Fibroblast of skin of back (primary cell): ENCODE results near the gene MAB21L4.
"Not testable (repeated sequence)": the region's sequence is repeated elsewhere in the genome, so short reads cannot be mapped to it uniquely, and the experiment has no call there.

Experiments
- DNase-seq: peaks from one replicate; pipeline ENCODE4 v3.0.0-alpha.2; 2013

MAB21L4 gene

DNA sequence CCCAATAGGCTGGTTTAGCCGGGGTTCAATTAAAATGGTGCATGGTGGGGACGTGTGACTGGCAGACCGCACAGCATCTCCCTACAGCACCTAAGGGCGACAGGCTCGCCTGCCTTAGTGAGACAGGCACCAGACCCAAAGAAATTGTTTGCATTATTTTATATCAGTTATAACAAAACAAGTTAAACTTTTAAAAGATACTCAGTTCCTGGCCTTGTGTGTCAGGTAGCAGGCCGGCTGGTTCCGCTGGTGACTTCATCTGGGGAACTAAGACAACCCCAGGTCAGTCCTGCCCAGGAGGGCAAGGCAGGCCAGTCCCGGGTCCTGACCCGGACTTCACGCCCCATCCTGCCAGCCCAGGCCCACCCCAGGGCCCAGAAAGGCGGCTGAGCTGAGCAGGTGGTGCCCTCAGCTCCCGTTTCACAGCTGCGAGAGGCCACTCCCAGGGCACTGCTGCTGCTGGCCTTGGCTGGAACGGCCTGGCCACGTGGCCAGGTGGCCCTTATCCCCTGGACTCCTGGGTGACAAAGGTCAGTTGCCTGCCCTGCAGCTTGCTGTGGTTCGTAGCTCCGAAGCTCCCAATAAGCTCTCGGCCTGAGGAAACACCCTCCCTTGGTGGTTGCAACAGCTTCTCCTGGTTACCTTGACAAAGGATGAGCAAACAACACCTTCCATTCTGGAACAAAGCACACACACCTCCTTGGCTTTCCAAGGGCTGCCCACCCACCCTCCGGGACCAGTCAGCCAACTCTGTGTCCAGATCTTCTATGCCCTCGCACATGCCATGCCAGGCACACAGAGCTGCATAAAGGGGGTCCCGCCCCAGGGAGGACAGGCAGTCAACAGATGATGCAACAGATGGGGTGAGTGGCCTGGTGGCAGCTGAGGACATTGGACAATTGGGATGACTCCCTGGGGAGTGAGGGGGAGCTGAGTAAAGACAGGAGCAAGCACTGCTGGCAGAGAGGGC, 38.6 kb downstream of the MAB21L4 start:
- no peak for DNase-seq

DNA sequence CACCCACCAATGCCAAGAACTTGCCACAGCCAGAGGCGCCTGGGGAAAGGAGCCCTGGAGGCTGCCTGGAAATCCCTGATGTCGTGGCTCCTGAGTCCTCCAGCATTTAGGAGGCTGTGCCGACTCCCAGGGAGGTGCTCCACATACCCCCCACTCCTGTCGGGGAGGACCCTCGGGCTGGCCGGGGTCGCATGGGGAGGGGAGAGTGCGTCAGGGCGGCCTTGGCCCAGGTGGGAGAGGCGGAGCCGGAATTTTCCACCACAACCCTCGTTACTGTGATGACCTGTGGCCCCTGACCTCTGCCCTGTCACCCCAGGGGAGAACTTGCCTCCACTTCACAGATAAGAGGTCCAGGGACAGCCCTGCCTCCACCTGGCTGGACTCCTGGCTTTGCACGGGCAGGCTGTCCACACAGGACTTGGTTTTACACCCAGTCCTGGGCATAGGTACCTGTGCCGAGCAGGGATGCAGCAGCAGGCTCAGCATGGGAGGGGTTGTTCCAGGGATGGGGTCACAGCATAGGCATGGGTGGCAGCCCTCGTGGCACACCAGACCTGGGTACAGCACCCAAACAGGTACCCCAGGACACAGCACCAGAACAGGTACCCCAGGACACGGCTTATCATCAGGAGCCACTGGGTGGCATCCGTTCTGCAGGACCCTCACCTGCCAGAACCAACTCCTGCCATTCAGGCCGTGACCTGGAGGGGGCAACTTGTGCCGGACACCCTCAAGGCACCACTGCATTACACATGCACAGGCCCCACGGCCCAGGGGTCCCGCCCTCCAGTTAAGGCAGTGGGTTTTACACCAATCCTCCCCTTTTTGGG, 39.6 kb downstream of the MAB21L4 start:
- no peak for DNase-seq

DNA sequence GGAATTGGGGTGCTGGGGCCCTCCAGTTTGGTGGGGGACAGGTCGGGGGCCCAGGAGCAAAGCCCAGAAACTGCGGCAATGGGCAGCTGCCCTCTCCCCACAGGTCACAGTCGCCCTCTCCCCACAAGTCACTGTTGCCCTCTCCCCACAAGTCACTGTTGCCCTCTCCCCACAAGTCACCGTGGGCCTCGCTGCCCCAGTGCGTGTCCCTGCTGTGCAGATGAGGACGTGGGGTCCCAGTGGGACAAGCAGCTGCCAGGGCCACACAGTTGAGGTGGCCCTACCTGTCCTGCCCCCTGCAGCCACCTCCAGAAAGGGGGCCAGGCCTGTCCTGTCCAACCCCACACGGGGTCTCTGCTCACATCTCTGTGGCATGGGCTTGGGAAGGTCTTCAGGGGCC, 40.3 kb downstream of the MAB21L4 start:
- no peak for DNase-seq

DNA sequence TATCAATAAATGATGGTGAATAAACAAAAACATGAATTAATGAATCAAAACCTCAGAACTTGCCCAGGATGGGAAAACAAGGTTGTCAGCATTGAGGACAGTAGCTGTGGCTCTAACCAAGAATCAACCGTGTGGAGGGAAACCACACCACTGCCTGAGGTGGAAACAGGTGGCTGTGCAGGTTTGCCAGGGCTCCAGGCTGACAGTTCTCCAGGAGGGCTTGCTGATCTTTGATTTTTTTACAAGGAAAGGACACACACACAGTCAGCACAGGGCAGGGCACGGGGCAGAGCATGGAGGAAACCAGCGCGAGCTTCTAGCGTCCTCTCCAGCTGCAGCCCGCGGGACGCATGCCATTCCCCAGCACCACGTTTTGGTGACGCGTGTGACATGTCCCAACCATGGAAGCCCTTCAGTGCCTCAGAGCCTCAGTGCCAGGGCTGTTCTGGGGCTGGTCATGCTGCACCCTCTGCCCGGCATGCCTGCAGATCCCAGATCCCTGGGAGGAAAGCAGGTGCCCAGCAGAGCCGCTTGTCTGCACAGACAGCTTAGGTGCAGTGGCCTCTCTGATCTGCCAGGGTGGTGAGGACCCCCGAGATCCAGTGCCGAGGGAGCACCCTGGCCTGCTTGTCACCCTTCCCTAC, 43.2 kb downstream of the MAB21L4 start:
- DNase-seq: no peak

DNA sequence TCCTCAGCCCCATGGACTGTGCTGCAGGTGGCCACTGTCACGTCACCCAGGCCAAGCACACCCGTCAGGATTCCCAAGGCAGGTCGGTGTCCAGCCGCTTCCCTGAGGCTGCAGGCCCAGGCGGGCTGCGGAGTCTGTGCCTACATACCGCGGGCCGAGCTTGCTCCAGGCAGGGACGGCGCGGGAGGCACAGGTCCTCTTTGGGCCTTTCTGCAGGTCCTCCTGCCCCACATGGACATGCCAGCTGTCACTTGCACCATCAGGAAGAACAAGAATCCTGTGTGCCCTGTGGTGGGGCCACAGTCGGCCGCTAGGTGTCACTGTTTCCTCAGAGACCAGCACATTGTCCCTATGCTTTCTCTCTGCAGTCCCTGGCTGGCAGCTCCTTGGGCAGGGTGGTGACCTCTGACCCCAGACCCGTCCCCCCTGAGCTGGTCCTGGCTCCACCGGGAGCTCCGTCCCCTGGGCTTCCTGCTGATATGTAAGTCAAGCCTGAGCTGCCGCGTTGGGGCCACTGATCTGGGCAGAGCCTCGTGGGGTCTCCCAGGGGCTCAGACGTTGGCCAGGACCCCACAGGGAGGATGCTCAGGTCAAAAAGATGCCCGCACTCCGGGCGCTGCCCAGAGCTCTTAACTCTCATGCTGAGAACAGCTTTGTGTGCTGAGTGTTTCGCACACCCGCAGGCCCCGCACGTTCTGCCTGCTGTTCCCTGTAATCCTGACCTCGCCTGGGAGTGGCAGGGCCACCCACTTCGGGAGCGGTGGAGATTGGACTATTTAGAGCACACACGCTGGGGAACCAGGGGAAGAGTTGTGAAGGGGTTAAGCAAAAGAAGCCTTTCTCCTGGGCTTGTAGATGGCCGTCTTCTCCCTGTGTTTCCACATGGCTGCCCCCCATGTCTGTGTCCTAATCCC, 44.6 kb downstream of the MAB21L4 start:
- DNase-seq: peak; percentile 69

DNA sequence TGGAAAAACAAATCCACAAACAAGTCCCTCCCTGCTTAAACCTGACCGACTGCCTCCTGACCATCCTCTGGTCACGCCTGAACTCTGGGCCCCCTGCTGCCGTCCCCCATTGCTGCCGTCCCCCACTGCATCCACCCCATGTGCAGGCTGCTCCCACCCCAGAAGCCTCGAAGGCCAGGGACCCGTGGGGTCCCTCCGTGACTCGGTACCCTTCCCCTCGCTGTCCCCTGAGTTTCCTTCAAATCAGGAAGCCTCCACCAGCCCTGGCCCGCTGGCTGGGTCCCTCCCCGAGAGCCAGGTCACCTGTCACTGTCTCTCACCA, 45.2 kb downstream of the MAB21L4 start:
- DNase-seq: no peak

DNA sequence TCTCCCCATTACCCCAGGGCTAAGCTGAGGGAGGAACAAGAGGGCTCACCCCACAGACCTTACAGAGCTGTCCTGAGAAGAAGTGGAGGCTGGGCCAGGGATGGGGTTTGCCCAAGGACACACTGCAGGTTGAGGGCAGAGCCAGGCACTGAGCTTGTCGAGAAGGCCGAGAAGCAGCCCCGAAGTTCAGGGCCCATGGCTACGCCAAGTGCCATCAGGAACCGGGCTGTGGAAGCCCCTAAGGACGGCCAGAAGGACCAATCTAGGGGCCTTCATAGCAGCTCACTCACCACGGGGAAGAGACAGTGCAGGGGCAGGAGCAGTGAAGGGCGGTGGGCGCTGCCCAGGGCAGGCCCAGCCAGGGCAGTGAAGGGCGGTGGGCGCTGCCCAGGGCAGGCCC, 45.9 kb downstream of the MAB21L4 start:
- DNase-seq: no peak

DNA sequence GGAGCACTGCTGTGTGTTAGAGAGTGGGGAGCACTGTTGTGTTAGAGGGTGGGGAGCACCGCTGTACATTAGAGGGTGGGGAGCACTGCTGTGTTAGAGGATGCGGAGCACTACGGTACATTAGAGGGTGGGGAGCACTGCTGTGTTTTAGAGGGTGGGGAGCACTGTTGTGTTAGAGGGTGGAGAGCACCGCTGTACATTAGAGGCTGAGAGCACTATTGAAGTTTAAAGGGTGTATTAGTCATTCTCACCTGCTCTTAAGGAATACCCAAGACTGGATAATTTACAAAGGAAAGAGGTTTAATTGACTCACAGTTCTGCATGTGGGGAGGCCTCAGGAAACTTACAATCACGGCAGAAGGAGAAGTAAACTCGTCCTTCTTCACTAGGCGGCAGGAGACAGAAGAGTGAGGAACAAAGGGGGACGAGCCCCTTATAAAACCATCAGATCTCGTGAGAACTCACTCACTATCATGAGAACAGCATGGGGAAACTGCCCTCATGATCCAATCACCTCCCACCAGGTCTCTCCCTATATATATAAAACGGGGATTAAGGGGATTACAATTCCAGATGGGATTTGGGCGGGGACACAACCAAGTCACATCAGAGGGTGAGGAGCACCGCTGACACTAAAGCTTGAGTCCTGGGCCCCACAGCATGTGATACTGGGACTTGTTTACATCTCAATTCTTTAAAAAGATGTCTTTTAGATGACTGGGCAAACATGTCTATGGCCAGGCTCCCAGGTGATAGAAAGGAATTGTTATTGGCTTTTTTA, 46.9 kb downstream of the MAB21L4 start:
- DNase-seq: no peak

DNA sequence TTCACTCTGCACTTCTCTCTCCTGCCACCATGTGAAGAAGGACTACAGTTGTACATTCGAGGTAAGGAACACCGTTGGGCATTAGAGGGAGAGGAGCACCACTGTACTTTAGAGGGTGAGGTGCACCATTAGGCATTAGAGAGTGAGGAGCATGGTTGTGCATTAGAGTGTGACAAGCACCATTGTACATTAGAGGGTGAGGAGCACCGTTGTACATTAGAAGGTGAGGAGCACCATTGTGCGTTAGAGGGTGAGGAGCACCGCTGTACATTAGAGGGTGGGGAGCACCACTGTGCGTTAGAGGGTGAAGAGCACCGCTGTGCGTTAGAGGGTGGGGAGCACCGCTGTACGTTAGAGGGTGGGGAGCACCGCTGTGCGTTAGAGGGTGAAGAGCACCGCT, 48.1 kb downstream of the MAB21L4 start:
- no peak for DNase-seq

DNA sequence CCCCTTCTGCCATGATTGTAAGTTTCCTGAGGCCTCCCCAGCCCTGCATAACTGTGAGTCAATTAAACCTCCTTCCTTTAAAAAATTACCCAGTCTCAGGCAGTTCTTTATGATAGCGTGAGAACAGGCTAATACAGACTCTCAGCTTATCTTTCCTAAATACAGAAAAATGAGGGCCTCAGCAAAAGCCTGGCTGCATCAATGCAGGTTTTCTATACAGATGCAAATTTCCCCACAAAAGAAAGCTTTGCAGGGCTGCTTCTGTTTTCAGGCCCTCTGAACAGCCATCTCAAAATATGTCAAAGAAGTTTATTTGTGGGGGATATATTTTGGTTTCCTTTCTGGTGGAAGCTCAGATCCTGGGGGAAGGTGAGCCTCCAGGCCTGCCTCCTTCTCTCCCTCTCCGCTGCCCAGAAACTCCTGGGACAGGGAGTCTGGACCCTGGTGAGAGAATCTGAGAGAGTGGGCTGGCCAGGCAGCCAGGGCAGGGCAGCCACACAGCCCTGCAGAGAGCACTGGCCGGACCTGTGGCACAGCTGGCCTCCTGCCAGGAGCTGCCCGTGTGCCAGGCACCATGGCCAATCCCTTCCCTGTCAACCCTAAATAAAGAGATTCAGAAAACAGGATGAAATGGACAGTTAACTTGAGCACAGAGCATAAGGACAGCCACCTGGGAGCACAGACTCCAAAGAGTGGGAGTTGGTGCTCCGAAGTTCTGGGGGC, 48.9 kb downstream of the MAB21L4 start:
- DNase-seq: no peak

DNA sequence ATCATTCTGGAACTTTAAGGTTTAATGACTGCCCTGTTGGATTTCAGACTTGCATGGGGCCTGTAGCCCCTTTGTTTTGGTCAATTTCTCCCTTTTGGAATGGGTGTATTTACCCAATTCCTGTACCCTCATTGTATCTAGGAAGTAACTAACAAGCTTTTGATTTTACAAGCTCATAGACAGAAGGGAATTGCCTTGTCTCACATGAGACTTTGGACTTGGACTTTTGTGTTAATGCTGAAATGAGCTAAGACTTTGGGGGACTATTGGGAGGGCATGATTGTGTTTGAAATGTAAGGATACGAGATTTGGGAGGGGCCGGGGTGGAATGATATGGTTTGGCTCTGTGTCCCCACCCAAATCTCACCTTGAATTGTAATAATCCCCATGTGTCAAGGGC, 49.6 kb downstream of the MAB21L4 start:
- DNase-seq: not testable (repeated sequence)

DNA sequence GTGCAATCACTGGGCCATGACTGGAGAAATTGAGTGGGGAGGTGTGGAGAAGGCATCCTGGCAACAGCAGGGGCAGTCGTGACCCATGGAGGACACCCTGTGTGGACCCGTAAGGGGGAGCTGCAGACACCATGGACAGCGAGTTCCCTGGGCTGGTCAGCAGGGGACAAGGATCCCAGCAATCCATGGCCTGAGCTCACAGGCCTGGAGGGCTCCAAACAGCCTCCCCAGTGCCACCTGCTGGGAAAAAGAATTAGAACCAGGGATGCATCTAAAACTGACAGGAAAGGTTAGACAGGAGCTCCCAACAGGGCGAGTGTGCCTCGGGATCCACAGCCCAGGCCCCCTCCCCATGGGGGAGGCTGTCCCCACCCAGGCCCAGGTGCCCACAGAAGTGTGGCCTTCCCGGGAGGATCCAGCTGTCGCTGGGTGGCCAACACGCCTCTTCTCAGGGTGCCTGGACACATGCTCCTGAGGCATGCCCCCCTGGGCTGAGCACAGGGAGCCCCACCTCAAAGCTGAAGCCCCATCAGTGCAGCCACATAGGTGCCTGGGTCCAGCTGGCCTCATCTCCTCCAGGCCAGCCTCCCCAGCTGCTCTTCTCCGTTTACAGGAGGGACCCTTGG, 55.4 kb downstream of the MAB21L4 start:
- DNase-seq: peak; percentile 55

DNA sequence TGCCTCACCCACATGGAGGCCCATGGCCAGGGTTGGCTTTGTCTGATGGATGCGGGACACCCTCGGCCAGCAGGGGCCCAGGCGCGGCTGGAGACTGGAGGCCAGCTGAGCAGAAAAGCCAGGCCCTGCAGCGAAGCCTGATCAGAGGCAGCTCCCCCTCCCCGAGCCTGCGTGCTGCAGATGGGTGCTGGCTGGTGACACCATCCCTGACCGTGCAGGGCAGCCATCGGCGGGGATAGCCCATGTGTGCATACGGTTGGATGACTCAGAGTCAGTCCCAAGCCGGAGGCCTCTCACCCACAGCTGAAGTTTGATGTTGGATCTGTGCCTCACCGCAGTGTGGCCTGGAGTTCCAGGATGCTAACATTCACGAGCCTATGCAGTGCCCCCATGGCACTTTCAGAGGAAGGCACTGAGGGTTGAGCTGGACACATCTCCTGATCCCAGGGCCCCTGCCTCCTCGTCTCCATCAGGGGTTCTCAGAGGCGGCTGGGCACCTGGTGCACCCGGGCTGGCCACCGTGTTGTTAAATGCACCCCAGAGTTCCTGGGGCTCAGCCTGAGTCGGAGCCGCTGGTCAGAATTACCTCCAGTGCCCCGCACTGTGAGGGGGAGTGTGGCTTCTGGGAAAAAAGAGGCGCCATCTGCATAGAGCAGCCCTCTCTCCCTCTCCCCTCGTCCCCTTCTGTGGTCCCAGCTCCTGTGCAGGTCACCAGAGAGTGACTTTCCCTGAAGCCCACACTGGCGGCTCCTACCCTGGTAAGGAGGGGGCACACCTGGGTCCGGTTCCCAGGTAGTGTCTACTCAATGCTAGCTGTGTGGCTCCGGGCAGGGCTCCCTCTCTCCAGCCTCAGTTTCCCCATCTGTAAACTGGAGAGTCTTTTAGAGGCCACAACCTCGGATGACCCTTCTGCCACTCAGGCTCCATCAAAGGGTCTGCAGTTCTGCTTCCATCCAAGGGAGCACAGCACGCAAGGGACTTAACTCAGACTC, 56.5 kb downstream of the MAB21L4 start:
- no peak for DNase-seq

DNA sequence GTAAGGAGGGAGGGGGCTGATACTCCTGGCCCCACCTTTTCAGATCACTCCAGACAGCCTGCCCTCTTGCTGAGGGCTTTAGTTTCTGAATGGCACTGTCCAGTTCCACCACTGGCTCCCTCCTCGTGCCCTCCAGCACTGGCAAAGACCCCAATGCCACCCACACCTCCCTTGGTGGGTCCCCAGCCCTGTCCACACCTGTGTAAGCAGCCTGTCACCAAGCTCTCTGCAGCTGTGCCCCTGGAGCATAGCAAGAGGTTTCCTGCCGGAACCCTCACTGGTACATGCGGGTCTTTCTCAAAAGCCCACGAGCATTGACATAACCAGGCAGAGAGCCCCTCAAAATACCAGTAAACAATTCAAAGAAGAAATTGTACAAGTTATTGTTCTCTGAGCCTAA, 58.3 kb downstream of the MAB21L4 start:
- DNase-seq: no peak

DNA sequence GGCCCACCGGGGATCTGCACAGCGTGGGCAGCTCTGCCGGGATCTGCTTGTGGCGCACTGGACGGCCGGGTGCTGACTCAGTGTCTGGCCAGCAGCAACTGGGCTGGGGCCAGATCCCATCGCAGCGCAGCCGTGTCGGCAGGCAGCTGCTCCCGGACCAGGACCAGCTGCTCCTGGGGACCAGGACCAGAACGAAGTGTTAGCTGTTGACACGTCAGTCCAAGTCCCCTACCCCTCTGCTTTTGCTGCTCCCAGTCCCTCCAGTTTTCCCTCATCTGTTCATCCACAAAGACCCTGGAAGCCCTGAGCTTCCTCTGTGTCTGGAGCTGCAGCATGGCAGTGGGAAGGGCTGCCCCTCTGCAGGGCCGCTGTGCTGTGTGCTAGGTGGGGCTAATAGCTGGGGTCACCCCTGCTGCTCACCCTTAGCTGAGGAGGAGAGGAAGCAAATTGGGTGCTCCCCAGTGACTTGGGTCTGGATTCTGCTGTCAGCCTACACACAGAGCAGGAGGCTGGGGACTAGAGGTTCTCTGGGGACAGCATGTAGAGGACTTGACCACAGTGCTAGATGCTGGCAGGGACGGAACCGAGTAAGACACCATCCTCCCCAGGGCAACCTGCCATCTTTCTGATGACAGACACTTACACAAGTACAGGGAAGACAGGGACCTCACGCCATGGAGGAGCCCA, 59.0 kb downstream of the MAB21L4 start:
- no peak for DNase-seq
